HUES48 (cell line): ENCODE measurements around the gene STARD7.
A peak's percentile ranks its signal among the peaks of the same experiment; 100 is the strongest.

ENCODE experiments used
- H3K27ac ChIP-seq: one replicate; pipeline ENCODE4 v1.7.0; 2013; ENCODE audit warnings: low read depth, low read length, inconsistent platforms
- H3K27me3 ChIP-seq: 2 replicates; pipeline ENCODE4 v1.6.1; 2013; ENCODE audit warnings: mild to moderate bottlenecking, low read length; ENCODE audit not compliant: control insufficient read depth, insufficient read depth
- H3K36me3 ChIP-seq: 2 replicates; pipeline ENCODE4 v1.6.1; 2013; ENCODE audit warnings: low read length; ENCODE audit not compliant: control insufficient read depth, insufficient read depth
- H3K4me1 ChIP-seq: 2 replicates; pipeline ENCODE4 v1.6.1; 2013; ENCODE audit warnings: mild to moderate bottlenecking, low read length; ENCODE audit not compliant: control insufficient read depth, insufficient read depth
- H3K4me3 ChIP-seq: 2 replicates; pipeline ENCODE4 v1.5.1; 2013; ENCODE audit warnings: mild to moderate bottlenecking, low read depth, low read length
- H3K9ac ChIP-seq: 2 replicates; pipeline ENCODE4 v1.6.1; 2013; ENCODE audit warnings: mild to moderate bottlenecking, low read depth, low read length, moderate library complexity
- H3K9me3 ChIP-seq: 2 replicates; pipeline ENCODE4 v1.6.1; 2013; ENCODE audit warnings: low read length; ENCODE audit not compliant: control insufficient read depth, insufficient read depth

Gene STARD7

GRCh38 chr2:96153991-96154431 lies 54.6 kb downstream of the STARD7 start:
- H3K4me1 ChIP-seq: peaks cover 7% of the 10 kb centered on the region; the same call in 1 of the 2 replicates
- H3K9ac ChIP-seq: no peak overlapping the region
- no peaks in the 10 kb centered on the region for H3K36me3 ChIP-seq
- no peaks in the 10 kb centered on the region for H3K27me3 ChIP-seq
- no peak overlapping the region for H3K27ac ChIP-seq
- no peaks in the 10 kb centered on the region for H3K9me3 ChIP-seq
- H3K4me3 ChIP-seq: no peak overlapping the region

- Histone ChIP-seq H3K36me3 (no peaks in the 10 kb centered on the region), H3K27ac (no peak overlapping the region)
These were observed 55.3 kb downstream of the STARD7 start for GRCh38 chr2:96153291-96153713.

GRCh38 chr2:96152304-96153161 lies 56.1 kb downstream of the STARD7 start:
- H3K36me3 ChIP-seq: no peaks in the 10 kb centered on the region

More at GRCh38 chr2:96153291-96153713, 55.3 kb downstream of the STARD7 start:
- Histone ChIP-seq H3K4me3 (no peak overlapping the region), H3K27me3 (no peaks in the 10 kb centered on the region), H3K9me3 (no peaks in the 10 kb centered on the region), H3K9ac (no peak overlapping the region), H3K4me1 (peaks cover 14% of the 10 kb centered on the region)

GRCh38 chr2:96151595-96152303 lies 56.9 kb downstream of the STARD7 start:
- peaks cover 6% of the 10 kb centered on the region for H3K27me3 ChIP-seq
- no peak overlapping the region for H3K27ac ChIP-seq
- H3K36me3 ChIP-seq: no peaks in the 10 kb centered on the region
- H3K4me3 ChIP-seq: no peak overlapping the region
- no peak overlapping the region for H3K9ac ChIP-seq
- peaks cover 22% of the 10 kb centered on the region for H3K4me1 ChIP-seq
- no peaks in the 10 kb centered on the region for H3K9me3 ChIP-seq

More at GRCh38 chr2:96152304-96153161, 56.1 kb downstream of the STARD7 start:
- peaks cover 2% of the 10 kb centered on the region; the same call in 1 of the 2 replicates for H3K27me3 ChIP-seq
- no peak overlapping the region for H3K9ac ChIP-seq
- H3K4me1 ChIP-seq: peaks cover 21% of the 10 kb centered on the region
- H3K4me3 ChIP-seq: no peak overlapping the region
- no peaks in the 10 kb centered on the region for H3K9me3 ChIP-seq
- peak overlapping the region; percentile 28 for H3K27ac ChIP-seq

GRCh38 chr2:96150791-96151594 lies 57.6 kb downstream of the STARD7 start:
- H3K4me3 ChIP-seq: no peak overlapping the region
- no peak overlapping the region for H3K27ac ChIP-seq
- H3K9ac ChIP-seq: no peak overlapping the region
- H3K36me3 ChIP-seq: no peaks in the 10 kb centered on the region
- H3K9me3 ChIP-seq: no peaks in the 10 kb centered on the region
- H3K4me1 ChIP-seq: peaks cover 25% of the 10 kb centered on the region
- H3K27me3 ChIP-seq: peaks cover 13% of the 10 kb centered on the region

GRCh38 chr2:96150007-96150640 lies 58.5 kb downstream of the STARD7 start:
- Histone ChIP-seq H3K36me3 (no peaks in the 10 kb centered on the region), H3K27me3 (peaks cover 22% of the 10 kb centered on the region), H3K4me1 (peaks cover 30% of the 10 kb centered on the region), H3K27ac (no peak overlapping the region), H3K4me3 (no peak overlapping the region), H3K9ac (no peak overlapping the region), H3K9me3 (no peaks in the 10 kb centered on the region)

- Histone ChIP-seq H3K9me3 (no peaks in the 10 kb centered on the region), H3K9ac (no peak overlapping the region), H3K27ac (peak overlapping the region; percentile 28), H3K36me3 (no peaks in the 10 kb centered on the region), H3K4me1 (peaks cover 37% of the 10 kb centered on the region), H3K27me3 (peaks cover 37% of the 10 kb centered on the region), H3K4me3 (no peak overlapping the region)
These were observed 60.0 kb downstream of the STARD7 start for GRCh38 chr2:96148410-96149217.

GRCh38 chr2:96147593-96148201 lies 60.9 kb downstream of the STARD7 start:
- Histone ChIP-seq H3K27ac (peak overlapping the region; percentile 28), H3K9ac (no peak overlapping the region), H3K4me3 (no peak overlapping the region), H3K4me1 (peaks cover 34% of the 10 kb centered on the region), H3K9me3 (no peaks in the 10 kb centered on the region), H3K27me3 (peaks cover 37% of the 10 kb centered on the region), H3K36me3 (0 out of 2 replicates have a peak, but pooled peaks cover 3% of the 10 kb centered on the region)

GRCh38 chr2:96146881-96147592 lies 61.6 kb downstream of the STARD7 start:
- Histone ChIP-seq H3K4me1 (peaks cover 31% of the 10 kb centered on the region), H3K4me3 (no peak overlapping the region), H3K27ac (no peak overlapping the region), H3K9ac (no peak overlapping the region), H3K27me3 (peaks cover 37% of the 10 kb centered on the region), H3K36me3 (0 out of 2 replicates have a peak, but pooled peaks cover 3% of the 10 kb centered on the region), H3K9me3 (no peaks in the 10 kb centered on the region)
